ENCODE measurements around the gene GNAQ. TPM values are rescaled to one million over a fixed set of nuclear protein-coding genes. Genes with fewer than 3 reads are reported as not detected.

The GNAQ gene
- total RNA-seq, 1 experiment from 2014 or later = 34.1 TPM

DNA sequence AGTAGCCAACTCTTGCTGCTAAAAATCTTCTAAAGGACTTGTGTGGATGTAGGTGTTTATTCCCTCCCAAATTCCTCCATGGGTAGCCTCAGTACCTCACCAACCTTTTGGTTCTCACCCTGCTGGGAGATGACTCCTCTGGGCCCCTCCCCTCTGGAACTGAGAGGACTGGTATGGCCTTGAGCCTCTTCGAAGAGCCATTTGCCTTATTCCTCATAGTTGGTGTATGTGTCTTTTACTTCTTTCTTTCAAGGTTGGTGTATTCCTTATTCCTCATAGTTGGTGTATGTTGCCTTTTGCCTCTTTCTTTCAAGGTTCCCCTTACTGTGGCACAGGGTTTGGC, 48.3 kb downstream of the GNAQ start:
- no peaks in the 10 kb centered on the region for H3K36me3 Mint-ChIP-seq (ENCODE audit: insufficient read depth, unreplicated experiment)
- CTCF ChIA-PET = no interaction called here
- no peaks in the 10 kb centered on the region for H3K9me3 Mint-ChIP-seq (ENCODE audit: low read depth, unreplicated experiment)
- H3K27ac Mint-ChIP-seq (ENCODE audit: unreplicated experiment) = no peak overlapping the region
- H3K4me1 Mint-ChIP-seq (ENCODE audit: low read depth, unreplicated experiment) = peaks cover 24% of the 10 kb centered on the region
- intact Hi-C loops (cut with micrococcal nuclease; ENCODE audit: unreplicated experiment) = no loop called here
- BruUV-seq (replicated peaks) = no TSS peak
- H3K27me3 Mint-ChIP-seq (ENCODE audit: unreplicated experiment) = no peaks in the 10 kb centered on the region
- DNase-seq = no peak
- TF ChIP-seq, protein P1, sequence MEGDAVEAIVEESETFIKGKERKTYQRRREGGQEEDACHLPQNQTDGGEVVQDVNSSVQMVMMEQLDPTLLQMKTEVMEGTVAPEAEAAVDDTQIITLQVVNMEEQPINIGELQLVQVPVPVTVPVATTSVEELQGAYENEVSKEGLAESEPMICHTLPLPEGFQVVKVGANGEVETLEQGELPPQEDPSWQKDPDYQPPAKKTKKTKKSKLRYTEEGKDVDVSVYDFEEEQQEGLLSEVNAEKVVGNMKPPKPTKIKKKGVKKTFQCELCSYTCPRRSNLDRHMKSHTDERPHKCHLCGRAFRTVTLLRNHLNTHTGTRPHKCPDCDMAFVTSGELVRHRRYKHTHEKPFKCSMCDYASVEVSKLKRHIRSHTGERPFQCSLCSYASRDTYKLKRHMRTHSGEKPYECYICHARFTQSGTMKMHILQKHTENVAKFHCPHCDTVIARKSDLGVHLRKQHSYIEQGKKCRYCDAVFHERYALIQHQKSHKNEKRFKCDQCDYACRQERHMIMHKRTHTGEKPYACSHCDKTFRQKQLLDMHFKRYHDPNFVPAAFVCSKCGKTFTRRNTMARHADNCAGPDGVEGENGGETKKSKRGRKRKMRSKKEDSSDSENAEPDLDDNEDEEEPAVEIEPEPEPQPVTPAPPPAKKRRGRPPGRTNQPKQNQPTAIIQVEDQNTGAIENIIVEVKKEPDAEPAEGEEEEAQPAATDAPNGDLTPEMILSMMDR (IDR thresholded peaks at IDR 0.05; ENCODE audit: unreplicated experiment) = no peak
- H3K4me3 Mint-ChIP-seq (ENCODE audit: low read depth, unreplicated experiment) = no peak overlapping the region

- no peak overlapping the region for H3K27ac Mint-ChIP-seq (ENCODE audit: unreplicated experiment)
- no TSS peak for BruUV-seq (replicated peaks)
- no peak for DNase-seq
- CTCF ChIA-PET = no interaction called here
- H3K27me3 Mint-ChIP-seq (ENCODE audit: unreplicated experiment) = no peaks in the 10 kb centered on the region
- H3K4me1 Mint-ChIP-seq (ENCODE audit: low read depth, unreplicated experiment) = peaks cover 24% of the 10 kb centered on the region
- intact Hi-C loops (cut with micrococcal nuclease; ENCODE audit: unreplicated experiment) = no loop called here
- H3K4me3 Mint-ChIP-seq (ENCODE audit: low read depth, unreplicated experiment) = no peak overlapping the region
- TF ChIP-seq, protein P1 (IDR thresholded peaks at IDR 0.05; ENCODE audit: unreplicated experiment) = no peak
- H3K36me3 Mint-ChIP-seq (ENCODE audit: insufficient read depth, unreplicated experiment) = no peaks in the 10 kb centered on the region
- H3K9me3 Mint-ChIP-seq (ENCODE audit: low read depth, unreplicated experiment) = no peaks in the 10 kb centered on the region
Measured at GRCh38 chr9:77982581-77983319, 48.9 kb downstream of the GNAQ start.

DNA sequence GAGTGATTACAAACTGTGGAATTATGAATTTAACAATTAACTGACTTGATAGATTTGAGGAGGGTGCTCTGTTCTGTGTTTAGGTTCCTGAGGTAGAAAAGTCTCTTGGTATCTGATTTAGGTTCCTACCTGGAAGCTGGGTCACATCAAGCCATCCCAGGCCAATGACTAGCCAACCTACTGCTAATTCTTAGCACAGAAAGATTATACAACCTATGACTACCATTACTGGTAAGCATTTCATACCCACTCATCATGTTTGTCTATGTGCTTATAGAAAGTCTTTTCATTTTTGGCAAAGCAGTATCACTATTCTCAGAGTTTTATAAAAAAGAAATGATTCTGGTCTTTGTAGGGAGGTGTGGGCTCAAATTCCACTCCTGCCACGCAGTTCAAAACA, 49.7 kb downstream of the GNAQ start:
- no peak for DNase-seq
- no peak overlapping the region for H3K27ac Mint-ChIP-seq (ENCODE audit: unreplicated experiment)
- intact Hi-C loops (cut with micrococcal nuclease; ENCODE audit: unreplicated experiment) = no loop called here

GRCh38 chr9:77981332-77981731, 50.3 kb downstream of the GNAQ start:
- H3K4me1 Mint-ChIP-seq (ENCODE audit: low read depth, unreplicated experiment) = peaks cover 28% of the 10 kb centered on the region
- H3K36me3 Mint-ChIP-seq (ENCODE audit: insufficient read depth, unreplicated experiment) = no peaks in the 10 kb centered on the region
- DNase-seq = peak; percentile 22
- H3K9me3 Mint-ChIP-seq (ENCODE audit: low read depth, unreplicated experiment) = no peaks in the 10 kb centered on the region
- TF ChIP-seq, protein P1 (IDR thresholded peaks at IDR 0.05; ENCODE audit: unreplicated experiment) = no peak
- no TSS peak for BruUV-seq (replicated peaks)
- H3K4me3 Mint-ChIP-seq (ENCODE audit: low read depth, unreplicated experiment) = no peak overlapping the region
- intact Hi-C loops (cut with micrococcal nuclease; ENCODE audit: unreplicated experiment) = no loop called here
- CTCF ChIA-PET = no interaction called here
- no peaks in the 10 kb centered on the region for H3K27me3 Mint-ChIP-seq (ENCODE audit: unreplicated experiment)
- no peak overlapping the region for H3K27ac Mint-ChIP-seq (ENCODE audit: unreplicated experiment)

More for the DNA sequence above, 49.7 kb downstream of the GNAQ start:
- TF ChIP-seq, protein P1 (IDR thresholded peaks at IDR 0.05; ENCODE audit: unreplicated experiment) = no peak
- H3K36me3 Mint-ChIP-seq (ENCODE audit: insufficient read depth, unreplicated experiment) = no peaks in the 10 kb centered on the region
- H3K4me3 Mint-ChIP-seq (ENCODE audit: low read depth, unreplicated experiment) = no peak overlapping the region
- peaks cover 27% of the 10 kb centered on the region for H3K4me1 Mint-ChIP-seq (ENCODE audit: low read depth, unreplicated experiment)
- CTCF ChIA-PET = no interaction called here
- no peaks in the 10 kb centered on the region for H3K27me3 Mint-ChIP-seq (ENCODE audit: unreplicated experiment)
- BruUV-seq (replicated peaks) = no TSS peak
- H3K9me3 Mint-ChIP-seq (ENCODE audit: low read depth, unreplicated experiment) = no peaks in the 10 kb centered on the region
